ENCODE data around the gene TMEM238L. TPM values are rescaled to one million over a fixed set of nuclear protein-coding genes. Genes with fewer than 3 reads are reported as not detected.

Gene TMEM238L
- total and polyA plus RNA-seq, 2 of the 4 experiments (the other 2 are of a cell fraction), result not detected

GRCh38 chr17:10838682-10839081, 34.8 kb upstream of the TMEM238L start:
- Histone ChIP-seq H2AK9ac (replicated peaks; ENCODE audit: low read depth, low read length, poor library complexity) (no peak overlapping the region), H2AK5ac (ENCODE audit: low read depth, low read length) (no peak overlapping the region), H3K79me1 (ENCODE audit: low read depth in 1 of 2, low read length in 2 of 2) (no peaks in the 10 kb centered on the region), H2AFZ (replicated peaks; ENCODE audit: low read length, poor library complexity) (no peak overlapping the region), H4K5ac (ENCODE audit: low read depth, low read length) (no peak overlapping the region), H3K36me3 (ENCODE audit: control insufficient read depth, insufficient read depth, low read length) (no peaks in the 10 kb centered on the region), H3K9ac (ENCODE audit: low read depth, low read length) (no peak overlapping the region), H2BK20ac (ENCODE audit: low read depth, low read length) (no peak overlapping the region), H4K8ac (ENCODE audit: low read depth in 2 of 2, low read length in 2 of 2) (no peak overlapping the region), H3K27me3 (ENCODE audit: control insufficient read depth, insufficient read depth, low read length) (peaks cover 2% of the 10 kb centered on the region; the same call in 1 of the 2 replicates), H3K4ac (ENCODE audit: low read depth, low read length) (no peak overlapping the region), H3K9me1 (ENCODE audit: insufficient read depth, low read length) (no peaks in the 10 kb centered on the region), H4K20me1 (ENCODE audit: insufficient read depth, low read length) (no peaks in the 10 kb centered on the region), H3K18ac (ENCODE audit: low read depth, low read length) (no peak overlapping the region), H4K91ac (ENCODE audit: insufficient read depth, low read depth, low read length) (no peak overlapping the region), H3K4me1 (ENCODE audit: control insufficient read depth, insufficient read depth, low read length) (no peaks in the 10 kb centered on the region), H2BK15ac (ENCODE audit: low read depth, low read length) (no peak overlapping the region), H2BK5ac (ENCODE audit: low read depth, low read length, poor library complexity, severe bottlenecking) (no peak overlapping the region), H3K9me3 (ENCODE audit: control insufficient read depth, insufficient read depth, low read length) (no peaks in the 10 kb centered on the region), H3K4me3 (ENCODE audit: insufficient read depth, low read depth, low read length) (no peak overlapping the region), H3K14ac (replicated peaks; ENCODE audit: low read depth, low read length) (no peak overlapping the region), H2BK120ac (ENCODE audit: low read depth, low read length) (no peak overlapping the region), H3K4me2 (ENCODE audit: low read depth, low read length) (no peak overlapping the region), H3K27ac (ENCODE audit: insufficient read depth, low read length) (no peak overlapping the region), H3K56ac (ENCODE audit: extremely low read depth, insufficient read depth, low read length) (no peak overlapping the region), H3K23ac (ENCODE audit: low read depth, low read length) (no peak overlapping the region)
- ChIA-PET POLR2A (ENCODE audit: unreplicated experiment) (no interaction called here), CTCF (interaction anchor here (0.8 kb wide), 1 partner anchor 210 kb away, joined by 3 read pairs; no protein-coding TSS in a partner anchor)
- no TSS peak for BruUV-seq (replicated peaks)
- dilution Hi-C loops (cut with HindIII; ENCODE audit: low sequenced_read_pairs, unreplicated experiment) (no loop called here), intact Hi-C loops (cut with micrococcal nuclease) (no loop called here), in situ Hi-C loops (cut with MboI; ENCODE audit: low sequenced_read_pairs) (no loop called here)
- WGBS, 2 experiments (ENCODE audit: extremely low coverage in 2 of 2, insufficient read length in 1 of 2), result 50% methylated on average over 2 of the region's 5 CpGs; no CpG with 5 or more reads in 1 of the 2 experiments
- TF ChIP-seq MAZ (IDR thresholded peaks at IDR 0.05; ENCODE audit: borderline replicate concordance, low read depth, low read length) (no peak), RFX5 (IDR thresholded peaks at IDR 0.05; ENCODE audit: low read depth, low read length) (no peak)
- no peak for DNase-seq
- no peak for ATAC-seq (ENCODE audit: low read depth)

Data from IMR-90 (cell line).